Measurements from ENCODE around the gene TMPRSS4.

Gene TMPRSS4

GRCh38 chr11:118052581-118053206 is 24.2 kb upstream of the TMPRSS4 start:
- no peak for DNase-seq (ENCODE audit: low read depth)
- H3K4me3 ChIP-seq (ENCODE audit: low read depth, low read length) = no peak overlapping the region
- TF ChIP-seq MAX (IDR thresholded peaks at IDR 0.05; ENCODE audit: low read depth, low read length) (no peak), CTCF (IDR thresholded peaks at IDR 0.05; ENCODE audit: low read depth, low read length) (no peak), MYC (IDR thresholded peaks at IDR 0.05; ENCODE audit: low read depth, low read length) (no peak; the same call in 1 of the 2 replicates), POLR2A (IDR thresholded peaks at IDR 0.05; ENCODE audit: extremely low read depth, insufficient read length) (no peak)

- no peak overlapping the region for H3K4me3 ChIP-seq (ENCODE audit: low read depth, low read length)
- no peak for TF ChIP-seq POLR2A (IDR thresholded peaks at IDR 0.05; ENCODE audit: extremely low read depth, insufficient read length)
- no peak for TF ChIP-seq CTCF (IDR thresholded peaks at IDR 0.05; ENCODE audit: low read depth, low read length)
- TF ChIP-seq MYC (IDR thresholded peaks at IDR 0.05; ENCODE audit: low read depth, low read length) = no peak
- TF ChIP-seq MAX (IDR thresholded peaks at IDR 0.05; ENCODE audit: low read depth, low read length) = no peak
- DNase-seq (ENCODE audit: low read depth) = no peak
Measured at GRCh38 chr11:118054712-118055640, 21.9 kb upstream of the TMPRSS4 start.

GRCh38 chr11:118055966-118056365 is 20.9 kb upstream of the TMPRSS4 start:
- no peak overlapping the region for H3K4me3 ChIP-seq (ENCODE audit: low read depth, low read length)
- TF ChIP-seq CTCF (IDR thresholded peaks at IDR 0.05; ENCODE audit: low read depth, low read length) = no peak
- TF ChIP-seq MAX (IDR thresholded peaks at IDR 0.05; ENCODE audit: low read depth, low read length) = no peak
- no peak for TF ChIP-seq POLR2A (IDR thresholded peaks at IDR 0.05; ENCODE audit: extremely low read depth, insufficient read length)
- TF ChIP-seq MYC (IDR thresholded peaks at IDR 0.05; ENCODE audit: low read depth, low read length) = no peak
- DNase-seq (ENCODE audit: low read depth) = no peak

- no peak overlapping the region for H3K4me3 ChIP-seq (ENCODE audit: low read depth, low read length)
- no peak for TF ChIP-seq MAX (IDR thresholded peaks at IDR 0.05; ENCODE audit: low read depth, low read length)
- no peak for TF ChIP-seq POLR2A (IDR thresholded peaks at IDR 0.05; ENCODE audit: extremely low read depth, insufficient read length)
- TF ChIP-seq CTCF (IDR thresholded peaks at IDR 0.05; ENCODE audit: low read depth, low read length) = no peak
- TF ChIP-seq MYC (IDR thresholded peaks at IDR 0.05; ENCODE audit: low read depth, low read length) = no peak
- DNase-seq (ENCODE audit: low read depth) = no peak
Measured at GRCh38 chr11:118056806-118057205, 20.1 kb upstream of the TMPRSS4 start.

- TF ChIP-seq CTCF (IDR thresholded peaks at IDR 0.05; ENCODE audit: low read depth, low read length) (no peak), POLR2A (IDR thresholded peaks at IDR 0.05; ENCODE audit: extremely low read depth, insufficient read length) (no peak), MYC (IDR thresholded peaks at IDR 0.05; ENCODE audit: low read depth, low read length) (no peak), MAX (IDR thresholded peaks at IDR 0.05; ENCODE audit: low read depth, low read length) (no peak)
- H3K4me3 ChIP-seq (ENCODE audit: low read depth, low read length) = no peak overlapping the region
- no peak for DNase-seq (ENCODE audit: low read depth)
Measured at GRCh38 chr11:118057251-118058145, 19.4 kb upstream of the TMPRSS4 start.
